Stimulated activated CD8-positive, alpha-beta memory T cell treated with anti-CD3 and anti-CD28 coated beads, Interleukin-7, amount 100 ng/mL, for 1 hour (primary cell): ENCODE measurements around the gene SLC6A17.

Experiments
- DNase-seq, 2 donors: peaks; one replicate each; pipeline ENCODE4 v3.0.0-alpha.2; 2020; ENCODE audit warnings: low read depth in 2 of 2

SLC6A17 gene

DNA sequence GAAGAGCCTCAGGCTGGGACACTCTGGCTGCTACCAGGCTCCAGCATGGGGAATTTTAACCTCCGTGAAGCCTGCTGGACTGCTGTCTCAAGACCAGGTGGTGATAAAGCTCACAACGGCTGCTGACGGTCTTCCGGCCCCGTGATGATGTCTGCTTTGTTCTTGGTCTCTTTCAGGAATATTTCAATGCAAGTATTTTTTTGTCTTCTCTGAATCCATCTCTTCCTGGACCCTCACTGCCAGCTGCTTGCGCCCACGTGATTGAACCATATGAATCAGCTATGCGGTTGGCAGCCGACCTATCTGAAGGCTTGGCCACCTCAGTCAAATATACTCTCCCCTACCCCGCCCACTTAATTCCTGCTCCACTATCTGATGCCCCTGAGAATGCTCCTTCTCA lies 14.6 kb upstream of the SLC6A17 start:
- DNase-seq = no peak

DNA sequence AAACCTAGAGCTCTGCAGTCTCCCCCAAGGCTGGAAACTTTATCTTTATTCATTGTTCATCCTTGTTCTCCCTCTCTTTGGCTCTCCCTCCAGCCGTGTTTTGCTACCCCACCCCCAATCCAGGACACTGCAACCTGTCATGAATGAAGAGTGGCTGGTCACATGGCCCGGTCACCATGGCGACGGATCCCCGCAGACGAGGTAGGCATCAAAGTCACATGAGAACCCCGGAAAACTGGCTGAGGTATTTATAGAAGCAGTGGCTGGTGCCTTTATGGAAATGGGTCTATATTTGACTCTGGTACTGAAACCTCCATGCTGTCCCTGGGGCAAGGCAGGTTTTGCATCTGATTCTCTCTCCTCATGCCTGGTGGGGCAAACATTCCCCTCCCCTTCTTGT lies 13.4 kb upstream of the SLC6A17 start:
- no peak for DNase-seq

DNA sequence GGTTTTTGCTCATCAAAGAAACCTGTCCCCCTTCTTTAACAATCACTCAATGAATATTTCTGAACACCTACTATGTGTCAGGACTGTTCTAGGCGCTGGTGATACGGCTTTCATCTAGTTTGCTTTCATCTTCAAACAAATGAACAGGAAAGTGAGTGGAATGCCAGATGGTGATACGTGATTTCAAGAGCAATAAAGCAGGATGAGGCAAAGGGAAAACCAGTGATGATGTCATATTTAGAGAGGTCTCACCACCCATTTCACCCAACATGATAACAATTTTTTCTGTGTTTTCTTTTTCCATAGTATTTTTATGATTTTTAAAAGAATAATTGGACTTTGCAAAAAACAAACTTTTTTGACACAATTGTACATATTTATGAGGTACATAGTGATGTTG lies 11.3 kb upstream of the SLC6A17 start:
- no peak for DNase-seq

DNA sequence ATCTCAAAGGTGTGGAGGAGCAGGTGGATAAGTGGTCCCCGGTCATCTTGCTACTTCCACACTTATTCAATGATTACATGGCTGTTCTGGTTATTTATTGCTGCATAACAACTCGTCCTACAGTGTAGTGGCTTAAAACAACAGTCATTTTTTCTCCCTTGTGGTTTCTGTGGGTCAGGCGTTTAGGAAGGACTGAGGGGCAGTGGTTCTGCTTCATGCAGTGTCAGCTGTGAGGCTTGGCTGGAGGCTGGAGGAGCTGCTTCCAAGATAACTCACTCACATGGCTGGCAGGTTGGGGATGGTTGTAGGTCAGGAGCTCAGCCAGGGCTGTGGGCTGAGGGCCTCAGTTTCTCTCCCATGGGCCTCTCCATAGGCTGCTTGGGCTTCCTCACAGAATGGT lies 5.9 kb upstream of the SLC6A17 start:
- no peak for DNase-seq

DNA sequence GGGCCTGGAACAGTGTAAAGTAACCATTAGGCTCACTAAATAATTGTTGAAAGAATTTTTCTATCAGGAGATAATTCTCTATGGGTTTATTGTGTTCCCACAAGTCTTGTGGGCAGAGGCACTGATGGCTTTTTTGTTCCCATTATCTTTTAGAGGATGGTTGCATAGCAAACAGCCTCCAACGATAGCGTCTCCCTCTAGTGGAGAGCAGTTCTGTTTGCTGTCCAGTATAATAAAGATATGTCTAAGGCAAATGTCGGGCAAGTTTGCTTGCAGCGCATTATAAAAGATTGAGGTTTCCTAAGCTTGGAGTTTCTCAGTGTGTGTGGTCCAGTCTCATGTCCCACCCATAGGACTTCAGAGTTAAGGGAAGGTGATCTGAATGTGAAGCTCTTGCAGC lies 1.3 kb upstream of the SLC6A17 start:
- no peak for DNase-seq

DNA sequence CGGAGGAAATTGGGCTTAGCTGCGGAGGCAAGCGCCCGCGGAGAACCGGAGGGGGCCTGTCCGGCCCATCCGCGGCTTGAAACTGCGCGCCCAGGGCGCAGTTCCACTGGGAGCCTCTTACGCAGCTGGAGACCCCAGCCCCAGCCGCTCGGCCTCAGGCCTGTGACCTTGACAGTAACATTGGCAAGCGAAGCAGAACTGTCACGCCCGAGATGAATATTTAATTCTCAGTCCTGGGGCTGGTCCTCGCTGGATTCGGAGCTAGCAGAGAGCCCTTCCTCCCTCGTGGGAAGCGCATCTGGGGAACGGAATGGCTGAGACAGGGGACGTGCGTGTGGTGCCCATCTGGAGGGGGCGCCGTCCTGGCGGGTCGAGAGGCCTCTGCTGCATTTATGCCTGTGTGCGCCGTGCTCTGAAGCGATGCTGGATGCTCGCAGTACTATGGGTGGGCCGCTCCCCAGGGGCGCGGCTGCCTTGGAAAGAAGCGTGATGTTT lies 928 bp downstream of the SLC6A17 start:
- DNase-seq = no peak

DNA sequence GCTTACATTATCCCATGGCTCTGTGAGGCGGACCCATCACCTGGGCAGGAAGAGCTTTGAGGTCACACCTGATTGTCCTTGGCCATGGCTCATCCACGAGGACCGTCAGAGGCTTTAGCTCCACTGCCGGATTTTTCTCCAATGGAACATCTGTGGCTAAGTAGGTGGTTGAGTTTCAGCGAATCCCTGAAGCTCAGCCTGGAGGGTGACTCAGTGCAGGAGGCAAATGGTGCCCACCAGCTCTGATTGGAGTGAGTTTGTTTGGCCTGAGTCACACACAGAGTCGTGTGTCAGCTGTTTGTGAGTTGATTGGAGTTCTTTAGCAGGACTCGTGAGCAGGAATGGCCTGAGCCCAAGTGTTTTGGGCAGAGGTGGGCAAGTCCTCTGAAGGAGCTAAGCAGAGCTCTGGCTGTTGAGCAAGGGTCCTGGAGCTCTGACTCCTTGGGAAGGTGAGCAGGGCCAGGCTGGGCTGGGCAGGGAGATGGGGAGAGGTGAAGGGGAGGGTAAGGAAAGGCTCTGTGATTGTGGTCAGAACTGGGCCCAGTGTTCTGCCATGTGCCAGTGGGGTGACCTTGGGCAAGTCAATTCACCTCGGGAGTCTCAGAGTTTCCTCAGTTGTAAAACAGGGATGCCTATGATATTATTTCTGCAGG lies 2.0 kb downstream of the SLC6A17 start:
- no peak for DNase-seq

DNA sequence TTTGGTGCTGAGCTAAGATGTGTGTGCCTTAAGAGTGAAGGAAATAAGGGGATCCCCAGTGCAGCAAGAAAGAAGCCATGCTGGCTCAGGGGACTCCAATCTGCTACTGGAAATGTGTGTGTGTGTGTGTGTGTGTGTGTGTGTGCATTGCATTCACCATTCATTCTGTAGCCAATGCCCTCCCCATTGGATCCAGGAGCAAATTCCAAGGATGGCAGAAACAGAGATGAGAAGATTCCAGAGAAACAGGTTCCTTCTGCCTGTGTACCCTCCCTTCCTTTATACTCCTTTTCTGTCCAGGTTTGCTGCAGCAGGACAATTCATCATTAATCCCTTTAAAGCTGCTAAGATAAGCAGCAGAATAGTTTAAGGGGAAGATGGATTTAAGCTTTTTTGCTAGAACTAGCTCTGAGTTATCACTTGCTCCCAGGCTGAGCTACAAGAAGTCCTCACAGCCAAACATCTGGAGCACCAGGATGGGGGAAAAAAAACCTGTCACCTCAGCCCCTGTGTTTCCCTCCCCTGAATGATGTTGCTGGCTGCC lies 3.2 kb downstream of the SLC6A17 start:
- DNase-seq = no peak

DNA sequence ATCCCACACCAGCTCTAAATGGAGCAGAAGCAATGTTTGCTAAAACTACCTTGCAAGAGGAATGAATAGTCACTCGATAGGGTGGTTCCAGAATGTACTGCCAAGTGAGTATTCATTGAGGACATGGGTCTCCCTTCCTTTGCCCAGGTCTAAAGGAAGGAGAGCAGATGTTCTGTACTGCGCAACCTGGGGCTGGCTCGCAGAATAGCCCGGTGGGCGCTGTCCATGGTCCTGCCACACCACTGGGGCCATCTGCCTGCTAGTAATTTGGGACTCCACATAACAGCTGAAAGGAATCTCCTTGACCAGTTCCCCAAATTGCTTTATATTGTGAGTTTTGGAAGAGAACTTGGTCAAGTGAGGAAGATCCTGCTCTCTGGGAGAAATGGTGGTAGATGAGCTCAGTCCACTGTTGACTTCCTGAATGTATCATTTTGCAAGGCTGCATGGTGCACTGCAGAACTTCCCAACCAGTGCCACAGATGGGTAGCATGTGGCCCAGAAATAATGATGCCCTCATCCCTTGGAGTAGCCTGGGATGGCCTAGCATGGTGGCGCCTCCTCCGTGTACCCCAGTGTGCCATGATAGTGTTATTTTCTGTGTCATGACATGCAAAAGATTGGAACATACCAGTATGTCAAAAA lies 5.7 kb downstream of the SLC6A17 start:
- peak in 1 of 2 donors; percentile 12 for DNase-seq

DNA sequence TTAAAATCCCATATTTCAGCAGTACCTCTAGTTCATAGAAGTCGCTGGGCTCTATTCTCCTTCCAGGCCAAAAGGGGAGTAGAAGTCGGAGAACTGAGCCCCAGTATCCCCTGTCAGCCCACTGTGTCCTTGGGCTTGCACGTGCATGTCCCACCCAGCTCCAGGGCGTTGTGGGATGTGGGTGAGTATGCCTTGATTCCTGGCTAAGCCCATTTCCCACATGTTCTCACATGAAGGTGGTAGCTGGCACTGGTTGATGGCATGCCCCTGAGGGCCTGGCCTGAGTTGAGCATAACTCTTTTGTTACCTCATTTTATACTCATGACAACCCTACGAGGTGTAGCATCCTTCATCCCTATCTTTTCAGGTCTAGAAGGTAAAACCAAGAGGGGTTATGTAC lies 8.0 kb downstream of the SLC6A17 start:
- no peak for DNase-seq

DNA sequence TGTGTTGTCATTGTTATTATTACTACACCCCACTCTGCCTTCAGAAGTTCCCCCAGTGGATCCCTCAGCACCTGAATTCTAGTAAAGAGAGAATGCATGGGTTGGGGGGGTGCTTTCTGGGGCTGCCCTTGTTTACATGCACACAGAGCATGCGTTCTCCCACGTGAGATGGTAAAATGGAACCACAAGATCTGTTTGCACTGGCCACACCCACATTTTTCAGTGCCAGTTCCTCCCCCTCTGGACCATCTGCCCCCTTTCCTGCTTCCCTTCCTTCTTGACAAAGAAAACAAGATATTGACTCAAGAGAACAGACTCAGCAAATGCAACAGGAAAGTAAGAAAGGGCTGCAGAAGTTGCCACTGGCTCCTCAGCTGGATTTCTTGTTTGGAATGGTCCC lies 8.9 kb downstream of the SLC6A17 start:
- no peak for DNase-seq

DNA sequence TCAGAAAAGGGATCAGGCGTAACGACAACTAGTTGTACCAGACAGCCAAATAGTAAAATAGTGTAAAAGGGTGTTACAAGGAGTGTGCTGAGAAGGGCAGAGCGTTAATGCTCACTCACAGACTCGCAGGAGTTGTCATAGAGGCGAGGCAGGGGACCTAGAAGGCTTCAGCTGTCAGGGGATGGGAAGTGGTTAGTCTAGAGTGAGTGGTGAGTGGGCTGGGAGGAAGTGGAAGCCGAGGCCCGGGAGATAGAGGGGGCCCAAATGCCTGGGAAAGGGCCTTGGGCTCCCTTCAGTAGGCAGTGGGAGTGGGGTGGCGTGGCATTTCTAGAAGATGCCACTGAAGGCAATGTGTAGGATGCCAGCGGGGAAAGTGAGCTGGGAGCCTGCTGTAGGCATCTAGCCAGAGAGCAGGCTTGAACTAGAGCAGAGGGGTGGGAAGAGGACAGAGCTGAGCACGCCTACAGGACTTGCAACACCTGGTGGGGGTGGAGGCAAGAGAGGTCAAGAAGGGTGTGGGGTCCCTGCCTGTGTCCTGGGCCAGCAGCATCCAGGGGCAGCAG lies 10.3 kb downstream of the SLC6A17 start:
- DNase-seq = no peak

DNA sequence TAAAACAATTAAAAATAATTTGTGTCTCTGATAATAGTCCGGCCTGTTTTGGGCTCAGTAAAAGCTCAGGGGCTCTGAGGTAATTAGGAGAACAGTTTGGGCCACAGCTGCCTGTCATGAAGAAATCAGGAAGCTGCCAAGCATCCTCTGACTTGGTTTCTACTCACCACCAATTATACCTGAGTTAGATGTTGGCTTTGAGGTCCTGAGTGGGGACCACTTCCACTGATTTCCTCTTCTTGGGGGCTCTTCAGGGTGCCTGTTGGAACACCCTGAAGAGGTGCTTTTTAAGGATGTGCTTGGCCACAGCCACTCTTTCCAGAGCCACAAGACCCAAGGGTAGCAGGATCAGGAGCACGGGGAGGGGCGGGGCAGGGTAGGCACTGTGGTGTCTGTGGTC lies 10.9 kb downstream of the SLC6A17 start:
- DNase-seq = no peak

DNA sequence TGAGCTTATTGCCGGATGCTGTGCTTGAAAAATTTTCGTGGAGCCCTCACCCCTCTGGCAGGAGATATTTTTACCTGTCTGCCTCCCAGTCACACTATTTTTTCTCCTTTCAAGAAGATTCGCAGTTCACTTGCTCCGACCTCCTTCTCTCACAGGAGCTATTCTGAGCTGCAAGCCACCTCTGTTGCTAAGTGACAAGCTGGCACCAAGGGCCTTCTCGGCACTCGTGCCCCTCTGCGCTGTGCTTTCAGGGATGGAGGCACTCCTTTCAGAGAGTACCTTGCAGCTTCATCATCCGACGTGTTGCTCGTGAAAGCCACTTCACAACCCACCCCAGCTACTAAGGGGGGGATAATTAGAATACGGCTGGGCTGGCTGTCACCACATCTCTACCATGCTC lies 11.6 kb downstream of the SLC6A17 start:
- no peak for DNase-seq

DNA sequence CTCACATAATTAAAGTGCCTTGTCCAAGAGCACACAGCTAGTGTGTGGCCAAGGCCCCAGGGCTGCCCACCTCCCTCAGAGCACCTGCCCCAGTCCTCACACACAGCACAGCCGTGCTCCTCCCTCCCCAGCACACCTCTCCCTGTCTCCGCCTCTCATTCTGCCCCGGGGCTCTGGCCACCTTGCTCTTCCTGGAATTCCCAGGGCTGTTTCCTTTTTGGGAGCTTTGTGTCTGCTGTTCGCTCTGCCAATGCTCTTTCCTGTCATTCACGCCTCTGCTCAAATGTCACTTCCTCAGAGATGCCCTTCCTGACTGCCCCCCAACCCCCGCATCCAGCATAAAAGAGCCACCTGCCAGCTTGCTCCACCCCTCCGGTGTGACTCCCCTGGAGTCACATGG lies 13.3 kb downstream of the SLC6A17 start:
- no peak for DNase-seq

DNA sequence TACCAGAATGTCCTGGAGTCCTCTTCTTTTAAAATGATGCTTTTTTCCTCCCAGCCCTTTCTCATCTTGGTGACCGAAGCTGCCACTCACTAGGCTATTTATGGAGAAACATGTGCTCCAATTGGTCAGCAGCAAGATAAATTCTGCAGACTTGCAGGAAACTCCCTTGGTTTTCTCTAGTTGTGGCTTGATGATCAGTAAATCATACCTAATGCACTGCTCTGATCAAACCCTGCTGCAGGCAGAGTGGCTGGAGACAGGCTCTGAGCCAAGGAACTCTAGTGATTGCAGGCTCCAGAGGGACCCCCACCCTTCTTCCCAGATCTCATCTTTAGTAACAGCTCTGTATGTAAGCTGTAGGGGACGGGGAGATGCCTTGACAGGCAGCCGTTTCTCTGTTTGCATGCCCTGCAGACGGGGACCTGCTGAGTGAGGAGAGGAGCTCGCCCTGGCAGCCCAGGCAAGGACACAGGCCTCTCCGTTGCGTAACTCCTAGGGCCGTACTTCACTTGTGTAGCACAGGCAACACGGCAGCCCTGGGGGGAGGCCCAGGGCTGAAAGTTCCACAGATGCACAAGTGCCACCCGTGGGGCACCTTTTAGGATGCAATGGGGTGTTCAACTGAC lies 14.5 kb downstream of the SLC6A17 start:
- DNase-seq = no peak

DNA sequence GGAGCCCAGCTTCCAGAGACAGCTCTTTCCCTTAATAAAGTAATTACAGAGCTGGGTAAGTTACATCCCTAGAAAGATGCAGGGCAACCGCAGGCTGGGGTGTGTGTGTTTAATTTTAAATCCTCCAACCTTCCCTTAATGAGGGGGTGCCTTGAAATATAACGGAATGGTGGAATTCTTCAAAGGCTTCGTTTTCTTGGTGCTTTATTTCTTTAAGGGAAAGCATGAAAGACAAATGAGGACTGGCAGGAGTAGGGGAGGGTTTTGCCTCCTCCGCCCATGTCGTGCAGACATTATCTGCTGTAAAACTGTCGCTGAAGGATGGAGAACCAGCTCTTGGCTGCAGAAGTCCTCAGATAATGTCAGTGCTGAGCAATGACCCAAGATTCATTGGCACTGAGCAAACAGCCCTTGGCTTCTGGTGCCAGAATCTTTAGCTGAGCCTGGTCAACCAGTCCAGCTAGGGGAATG lies 15.5 kb downstream of the SLC6A17 start:
- DNase-seq = no peak

DNA sequence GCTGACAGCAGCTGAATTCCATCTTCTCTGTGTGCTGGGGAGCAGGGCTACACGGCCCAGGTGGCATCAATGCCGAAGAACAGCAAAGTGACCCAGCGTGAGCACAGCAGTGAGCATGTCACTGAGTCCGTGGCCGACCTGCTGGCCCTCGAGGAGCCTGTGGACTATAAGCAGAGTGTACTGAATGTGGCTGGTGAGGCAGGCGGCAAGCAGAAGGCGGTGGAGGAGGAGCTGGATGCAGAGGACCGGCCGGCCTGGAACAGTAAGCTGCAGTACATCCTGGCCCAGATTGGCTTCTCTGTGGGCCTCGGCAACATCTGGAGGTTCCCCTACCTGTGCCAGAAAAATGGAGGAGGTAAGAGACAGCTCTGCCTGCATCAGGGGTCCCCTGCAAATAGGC lies 16.6 kb downstream of the SLC6A17 start:
- no peak for DNase-seq

DNA sequence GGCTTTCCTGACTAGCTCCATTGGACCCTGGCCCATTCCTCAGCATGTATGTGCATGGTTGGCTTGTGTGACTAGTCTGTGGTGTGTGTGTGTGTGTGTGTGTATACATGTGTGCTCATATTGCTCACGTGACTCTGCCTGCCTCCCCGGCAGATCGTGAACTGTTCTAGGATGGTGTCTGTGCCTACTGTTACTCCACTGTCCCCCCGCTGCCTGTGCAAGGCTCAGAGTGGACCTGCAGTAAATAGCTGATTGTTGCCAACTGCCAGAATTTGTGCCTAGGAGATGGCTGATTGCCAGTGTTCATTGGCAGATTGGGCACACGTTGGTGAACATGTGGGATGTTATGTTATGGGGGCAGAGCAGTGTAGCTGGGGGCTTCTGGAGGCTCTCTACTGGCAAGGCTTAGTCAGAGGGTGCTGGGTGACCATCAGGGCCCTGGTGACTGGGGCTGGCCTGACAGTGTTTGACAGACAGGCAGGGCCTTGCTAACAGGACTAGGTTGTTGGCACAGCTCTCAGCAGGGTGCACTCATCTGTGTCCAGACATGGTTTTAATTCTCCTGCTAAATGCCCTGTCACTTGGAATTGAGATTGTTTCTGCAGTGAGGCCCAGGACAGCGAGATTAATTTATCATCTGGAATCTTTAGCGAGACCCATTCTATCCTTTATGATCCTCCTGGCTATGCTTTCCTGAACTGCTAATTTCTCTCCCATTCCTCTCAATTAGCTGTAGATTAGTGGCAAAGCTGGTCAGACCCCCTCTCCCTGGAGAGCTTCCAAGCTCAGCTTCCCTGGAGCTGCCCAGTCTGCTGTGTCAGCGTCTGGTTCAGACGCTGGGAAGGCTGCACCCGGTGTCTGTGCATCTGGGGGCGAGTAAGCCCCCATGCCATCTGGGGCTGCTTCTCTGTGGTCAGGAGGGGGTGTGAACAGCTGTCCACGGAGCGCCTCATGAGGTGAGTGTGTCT lies 20.8 kb downstream of the SLC6A17 start:
- no peak for DNase-seq

DNA sequence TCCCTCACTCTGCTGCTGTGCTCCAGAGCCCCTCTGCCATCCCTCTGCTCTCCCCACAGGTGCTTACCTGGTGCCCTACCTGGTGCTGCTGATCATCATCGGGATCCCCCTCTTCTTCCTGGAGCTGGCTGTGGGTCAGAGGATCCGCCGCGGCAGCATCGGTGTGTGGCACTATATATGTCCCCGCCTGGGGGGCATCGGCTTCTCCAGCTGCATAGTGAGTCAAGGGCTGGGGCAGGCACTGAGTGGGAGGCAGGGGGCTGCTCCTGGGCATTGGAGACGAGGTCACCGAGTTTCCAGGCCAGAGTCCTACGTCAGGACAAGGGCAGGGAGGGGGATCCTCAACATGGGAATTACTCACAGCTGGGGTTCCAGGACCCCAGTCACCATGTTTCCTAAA lies 21.7 kb downstream of the SLC6A17 start:
- DNase-seq = no peak

DNA sequence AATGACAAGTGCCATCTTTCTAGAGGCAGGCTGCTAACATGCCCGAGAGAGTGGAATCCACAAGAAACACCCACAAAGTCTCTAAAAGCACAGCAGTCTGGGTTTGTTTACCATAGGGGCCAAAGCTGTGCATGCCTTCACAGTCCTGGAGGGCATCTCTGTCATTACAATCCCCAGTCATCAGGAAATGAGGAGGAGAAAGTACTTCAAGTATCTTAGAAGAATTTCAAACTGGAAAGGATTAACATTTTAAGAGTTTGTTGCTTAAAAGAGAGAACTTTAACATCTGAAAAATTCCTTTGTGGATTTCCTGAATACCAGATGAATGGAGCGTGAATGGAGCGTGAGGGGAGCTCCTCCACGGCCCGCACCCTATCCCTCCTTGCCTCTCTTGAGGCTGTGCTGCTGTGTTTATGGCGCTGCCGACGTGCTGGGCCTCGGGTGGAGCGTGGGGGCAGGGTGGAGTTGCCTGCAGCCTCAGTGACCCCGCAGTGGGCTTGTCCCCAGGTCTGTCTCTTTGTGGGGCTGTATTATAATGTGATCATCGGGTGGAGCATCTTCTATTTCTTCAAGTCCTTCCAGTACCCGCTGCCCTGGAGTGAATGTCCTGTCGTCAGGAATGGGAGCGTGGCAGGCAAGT lies 23.3 kb downstream of the SLC6A17 start:
- DNase-seq = no peak
